Left lung (tissue), 10 donors: ENCODE data around the gene PAK5. TPM values are rescaled to one million over a fixed set of nuclear protein-coding genes. Genes with fewer than 3 reads are reported as not detected.

ENCODE experiments used
- ATAC-seq: fragments of 200-7000 bp; cut with Tn5 transposase; one replicate; pipeline ENCODE4 v1.9.1; 2020; ENCODE audit warnings: moderate library complexity
- DNase-seq, 4 donors: peaks; one replicate each; pipeline ENCODE4 v3.0.0-alpha.2; 2013 to 2020
- H3K27ac ChIP-seq, 2 donors: fragments of 200-600 bp; sonication (generic) in 1 of 2; one replicate each; pipeline versions ENCODE4 v1.5.0 to v1.8.0; 2020 to 2021
- H3K27me3 ChIP-seq, 2 donors: fragments of 200-600 bp; sonication (generic) in 1 of 2; one replicate each; pipeline versions ENCODE4 v1.5.0 to v1.8.0; 2020 to 2021
- H3K36me3 ChIP-seq, 2 donors: fragments of 200-600 bp; sonication (generic) in 1 of 2; one replicate each; pipeline versions ENCODE4 v1.5.0 to v1.8.0; 2020 to 2021
- H3K4me1 ChIP-seq, 2 donors: fragments of 200-600 bp; one replicate each; pipeline ENCODE4 v1.8.0; 2021
- H3K4me3 ChIP-seq, 2 donors: fragments of 200-600 bp; sonication (generic) in 1 of 2; one replicate each; pipeline versions ENCODE4 v1.5.0 to v1.8.0; 2020 to 2021; ENCODE audit warnings: mild to moderate bottlenecking in 1 of 2
- H3K9me3 ChIP-seq, 2 donors: fragments of 200-600 bp; sonication (generic) in 1 of 2; one replicate each; pipeline versions ENCODE4 v1.5.0 to v1.8.0; 2020 to 2021
- CTCF ChIP-seq, 2 donors: fragments of 200-600 bp; sonication (generic) in 1 of 2; IDR thresholded peaks; one replicate each; pipeline versions ENCODE4 v1.5.0 to v1.8.0; 2021; ENCODE audit warnings: antibody characterized with exemption in 2 of 2
- intact Hi-C, 2 donors: fragments of 100-400 bp; cut with DNase I; formaldehyde crosslinking; loops; one replicate each; pipeline versions ENCODE4 v1.11.2 to v1.14.2; 2022
- polyA plus RNA-seq, 6 donors: library from polyadenylated mRNA; unstranded; fragments of 120-200 nt; gene quantifications; one replicate each; pipeline ENCODE4 v1.2.1, GENCODE V29; 2013; ENCODE audit not compliant: insufficient read length in 6 of 6
- total RNA-seq, 2 donors: library from RNA; stranded (reverse); fragmentation: NEBNext Ultra II Directional; extraction: Animal tissue kit (Norgen Biotek cat#: 25700); gene quantifications; one replicate each; pipeline ENCODE4 v1.2.1, GENCODE V29; 2021
- donor health status: DM: no; HTN: yes; CAD: no.
- donor health status: DM: no; HTN: no; CAD: no.

PAK5 gene
- total and polyA plus RNA-seq, 8 donors: 0.15 to 0.46 (median 0.38) TPM; not detected in 1

GRCh38 chr20:9616455-9616805 is 222.4 kb downstream of the PAK5 start:
- DNase-seq (no peak), ATAC-seq (no peak)
- intact Hi-C loops: no loop called here
- Histone ChIP-seq H3K4me3 (no peak overlapping the region), H3K4me1 (peaks cover 0 to 6% of the 10 kb centered on the region in 2 donors), H3K27me3 (peaks cover 0 to 5% of the 10 kb centered on the region in 2 donors), H3K9me3 (no peaks in the 10 kb centered on the region), H3K36me3 (no peaks in the 10 kb centered on the region), H3K27ac (no peak overlapping the region)
- TF ChIP-seq CTCF (IDR thresholded peaks at IDR 0.05): no peak

DNA sequence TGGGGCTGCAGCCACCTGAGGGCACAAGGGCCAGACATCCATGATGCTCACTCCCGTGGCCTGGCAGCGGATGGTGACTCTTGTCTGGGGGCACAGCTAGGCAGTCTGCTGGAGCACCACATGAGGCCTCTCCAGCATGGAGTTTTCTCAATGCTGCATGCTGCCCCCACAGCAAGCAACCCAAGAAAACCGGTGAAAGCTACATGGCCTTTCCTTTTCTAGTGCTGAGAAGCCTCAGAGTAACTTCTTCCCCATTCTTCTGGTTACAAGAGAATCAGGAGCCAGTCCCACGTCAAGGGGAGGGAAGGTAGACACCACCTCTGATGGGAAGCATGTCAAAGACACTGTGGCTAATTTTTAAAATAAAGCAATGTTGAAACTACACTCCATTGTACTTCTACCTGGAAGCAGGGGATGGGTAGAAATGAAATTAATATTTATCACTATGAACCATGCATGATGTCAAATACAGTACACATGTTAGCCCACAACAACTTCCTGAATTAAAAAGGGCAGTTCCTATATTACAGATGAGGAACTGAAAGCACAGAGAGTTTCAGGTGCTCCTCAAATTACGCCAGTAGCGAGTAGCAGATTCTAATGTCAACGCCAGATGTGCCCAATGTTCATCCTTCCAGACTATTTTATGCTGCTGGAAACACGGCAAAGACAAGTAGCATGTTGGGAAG is 223.0 kb downstream of the PAK5 start:
- no peak for ATAC-seq
- H3K27ac ChIP-seq: no peak overlapping the region

DNA sequence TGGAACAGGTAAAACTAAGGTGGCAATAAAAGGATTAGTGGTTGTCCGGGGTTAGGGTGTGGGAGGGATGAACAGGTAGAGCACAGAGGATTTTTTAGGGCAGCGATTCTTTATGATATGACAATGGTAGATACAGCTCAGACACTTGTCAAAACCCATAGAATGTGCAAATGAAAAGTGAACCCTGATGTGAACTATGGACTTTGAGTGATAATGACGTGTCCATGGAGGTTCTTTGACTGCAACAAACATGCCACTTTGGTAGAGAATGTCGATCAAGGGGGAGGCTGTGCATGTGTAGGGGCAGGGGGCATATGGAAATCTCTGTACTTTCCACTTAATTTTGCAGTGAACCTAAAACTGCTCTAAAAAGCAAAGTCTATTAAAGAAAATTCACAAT is 223.8 kb downstream of the PAK5 start:
- Histone ChIP-seq H3K27ac (no peak overlapping the region), H3K36me3 (no peaks in the 10 kb centered on the region), H3K9me3 (no peaks in the 10 kb centered on the region), H3K4me1 (peaks cover 0 to 6% of the 10 kb centered on the region in 2 donors), H3K27me3 (peaks cover 0 to 5% of the 10 kb centered on the region in 2 donors), H3K4me3 (no peak overlapping the region)
- intact Hi-C loops: no loop called here
- no peak for ATAC-seq
- DNase-seq: no peak
- TF ChIP-seq CTCF (IDR thresholded peaks at IDR 0.05): no peak

More for the DNA sequence above, 223.0 kb downstream of the PAK5 start:
- peaks cover 0 to 6% of the 10 kb centered on the region in 2 donors for H3K4me1 ChIP-seq
- H3K36me3 ChIP-seq: no peaks in the 10 kb centered on the region
- intact Hi-C loops: no loop called here
- peak in 1 of 4 donors; percentile 40 for DNase-seq
- peaks cover 0 to 5% of the 10 kb centered on the region in 2 donors for H3K27me3 ChIP-seq
- no peaks in the 10 kb centered on the region for H3K9me3 ChIP-seq
- TF ChIP-seq CTCF (IDR thresholded peaks at IDR 0.05): no peak
- no peak overlapping the region for H3K4me3 ChIP-seq

DNA sequence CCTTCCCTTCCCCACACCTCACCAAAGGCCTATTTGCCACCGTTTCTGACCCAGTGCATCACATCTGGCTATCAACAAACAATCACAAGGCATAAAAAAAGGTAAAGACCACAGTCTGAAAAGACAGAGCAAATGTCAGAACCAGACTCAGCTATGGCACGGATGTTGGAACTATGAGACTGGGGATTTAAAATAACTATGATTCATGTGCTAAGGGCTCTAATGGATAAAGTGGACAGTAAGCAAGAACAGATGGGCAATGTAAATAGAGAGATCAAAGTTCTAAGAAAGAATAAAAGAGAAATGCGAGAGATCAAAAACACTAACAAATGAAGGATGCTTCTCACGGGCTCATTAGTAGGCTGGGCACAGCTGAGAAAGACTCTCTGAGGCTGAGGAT is 225.0 kb downstream of the PAK5 start:
- TF ChIP-seq CTCF (IDR thresholded peaks at IDR 0.05): no peak
- intact Hi-C loops: loop anchor here in 1 of 2 donors (5.0 kb wide), 1 partner anchor 207 kb away; no protein-coding TSS in a partner anchor
- DNase-seq (no peak), ATAC-seq (no peak)
- Histone ChIP-seq H3K27me3 (peaks cover 0 to under 1% of the 10 kb centered on the region in 2 donors), H3K27ac (no peak overlapping the region), H3K4me3 (no peak overlapping the region), H3K4me1 (peaks cover 0 to 6% of the 10 kb centered on the region in 2 donors), H3K36me3 (no peaks in the 10 kb centered on the region), H3K9me3 (no peaks in the 10 kb centered on the region)

DNA sequence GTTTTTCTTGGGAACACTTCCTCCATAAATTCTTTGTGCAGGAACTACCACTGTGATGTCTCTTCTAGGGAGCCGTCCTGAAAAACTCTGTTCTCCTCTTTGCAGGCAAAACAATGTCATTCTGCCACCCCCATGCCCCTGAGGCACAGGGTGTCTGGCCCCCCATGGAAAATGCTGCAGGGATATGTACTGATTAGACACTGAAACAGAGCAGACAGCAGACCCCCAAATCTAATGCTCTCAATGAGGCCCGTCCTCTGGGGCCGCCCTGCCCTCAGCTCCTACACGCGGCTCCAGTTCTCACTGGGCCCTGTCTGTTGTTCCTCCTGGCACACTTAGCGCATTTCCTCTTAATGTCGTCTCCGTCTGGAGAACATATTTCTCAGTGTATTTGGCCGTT is 227.0 kb downstream of the PAK5 start:
- Histone ChIP-seq H3K27ac (no peak overlapping the region), H3K36me3 (no peaks in the 10 kb centered on the region), H3K9me3 (no peaks in the 10 kb centered on the region), H3K4me3 (no peak overlapping the region), H3K27me3 (no peaks in the 10 kb centered on the region), H3K4me1 (peaks cover 0 to 2% of the 10 kb centered on the region in 2 donors)
- DNase-seq (peak in 1 of 4 donors; percentile 48), ATAC-seq (no peak)
- intact Hi-C loops: loop anchor here in 1 of 2 donors (5.0 kb wide), 1 partner anchor 205 kb away; no protein-coding TSS in a partner anchor
- no peak for TF ChIP-seq CTCF (IDR thresholded peaks at IDR 0.05)
